Measurements from ENCODE around the gene GRK6.

The GRK6 gene

GRCh38 chr5:177425196-177425800 lies 1.2 kb upstream of the GRK6 start:
- Histone ChIP-seq H3K9me3 (ENCODE audit: control insufficient read depth in 1 of 2, low read length in 2 of 2) (no peaks in the 10 kb centered on the region), H3K36me3 (ENCODE audit: control insufficient read depth in 1 of 2, insufficient read depth in 2 of 2, low read length in 2 of 2) (peaks cover 0 to 4% of the 10 kb centered on the region in 2 donors), H3K27ac (ENCODE audit: low read depth, low read length) (peak overlapping the region; percentile 99), H3K4me1 (ENCODE audit: control insufficient read depth in 1 of 2, insufficient read depth in 2 of 2, low read length in 2 of 2) (peaks cover 35 to 37% of the 10 kb centered on the region in 2 donors), H3K27me3 (ENCODE audit: control insufficient read depth in 1 of 2, insufficient read depth in 2 of 2, low read length in 2 of 2) (no peaks in the 10 kb centered on the region), H3K9ac (ENCODE audit: low read depth in 1 of 2, low read length in 2 of 2) (peak overlapping the region; percentile 74 to 87), H3K4me3 (ENCODE audit: low read depth in 1 of 2, low read length in 2 of 2) (peak overlapping the region; percentile 57 to 70)

- H3K27ac ChIP-seq (ENCODE audit: low read depth, low read length): peak overlapping the region; percentile 99
- H3K4me3 ChIP-seq (ENCODE audit: low read depth in 1 of 2, low read length in 2 of 2): peak overlapping the region; percentile 57 to 70
- no peaks in the 10 kb centered on the region for H3K27me3 ChIP-seq (ENCODE audit: control insufficient read depth in 1 of 2, insufficient read depth in 2 of 2, low read length in 2 of 2)
- peak overlapping the region; percentile 74 to 87 for H3K9ac ChIP-seq (ENCODE audit: low read depth in 1 of 2, low read length in 2 of 2)
- no peaks in the 10 kb centered on the region for H3K9me3 ChIP-seq (ENCODE audit: control insufficient read depth in 1 of 2, low read length in 2 of 2)
- H3K36me3 ChIP-seq (ENCODE audit: control insufficient read depth in 1 of 2, insufficient read depth in 2 of 2, low read length in 2 of 2): peaks cover 2 to 11% of the 10 kb centered on the region in 2 donors
- H3K4me1 ChIP-seq (ENCODE audit: control insufficient read depth in 1 of 2, insufficient read depth in 2 of 2, low read length in 2 of 2): peaks cover 38 to 42% of the 10 kb centered on the region in 2 donors
Measured at GRCh38 chr5:177425801-177426565, 493 bp upstream of the GRK6 start.

GRCh38 chr5:177427211-177427822 lies 841 bp downstream of the GRK6 start:
- H3K27ac ChIP-seq (ENCODE audit: low read depth, low read length): peak overlapping the region; percentile 87
- H3K36me3 ChIP-seq (ENCODE audit: control insufficient read depth in 1 of 2, insufficient read depth in 2 of 2, low read length in 2 of 2): peaks cover 10 to 18% of the 10 kb centered on the region in 2 donors
- H3K4me3 ChIP-seq (ENCODE audit: low read depth in 1 of 2, low read length in 2 of 2): peak overlapping the region; percentile 81 to 83
- no peaks in the 10 kb centered on the region for H3K27me3 ChIP-seq (ENCODE audit: control insufficient read depth in 1 of 2, insufficient read depth in 2 of 2, low read length in 2 of 2)
- H3K9ac ChIP-seq (ENCODE audit: low read depth in 1 of 2, low read length in 2 of 2): peak overlapping the region; percentile 85 to 91
- peaks cover 42 to 55% of the 10 kb centered on the region in 2 donors for H3K4me1 ChIP-seq (ENCODE audit: control insufficient read depth in 1 of 2, insufficient read depth in 2 of 2, low read length in 2 of 2)
- H3K9me3 ChIP-seq (ENCODE audit: control insufficient read depth in 1 of 2, low read length in 2 of 2): no peaks in the 10 kb centered on the region

DNA sequence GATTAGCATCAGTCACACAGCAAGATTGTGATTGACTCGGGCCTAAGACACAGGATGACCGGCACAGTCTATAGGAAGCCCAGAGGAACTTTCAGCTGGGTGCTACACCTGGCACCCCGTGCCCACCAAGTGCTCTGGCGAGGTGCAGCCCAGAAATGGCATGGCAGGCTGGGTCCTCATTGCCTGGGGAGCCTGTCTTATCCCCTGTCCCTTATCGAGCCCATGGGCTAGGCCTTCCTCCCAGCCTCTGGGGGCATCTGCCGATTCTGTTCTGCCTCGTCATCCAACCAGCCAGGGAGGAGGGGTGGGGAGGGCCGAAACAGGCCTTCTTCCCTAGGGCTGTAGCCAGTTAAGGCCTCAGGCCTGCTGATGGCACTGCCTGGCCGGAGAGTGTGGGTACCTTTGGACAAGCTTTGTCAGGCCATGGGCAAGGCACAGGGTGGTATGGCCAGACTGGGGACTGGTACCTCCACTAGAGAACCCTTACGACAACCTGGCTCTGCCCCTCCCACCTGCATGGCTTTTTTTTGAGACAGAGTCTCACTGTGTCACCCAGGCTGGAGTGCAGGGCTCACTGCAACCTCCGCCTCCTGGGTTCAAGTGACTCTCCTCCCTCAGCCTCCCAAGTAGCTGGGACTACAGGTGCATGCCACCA lies 1.6 kb downstream of the GRK6 start:
- Histone ChIP-seq H3K4me1 (ENCODE audit: control insufficient read depth in 1 of 2, insufficient read depth in 2 of 2, low read length in 2 of 2) (peaks cover 42 to 62% of the 10 kb centered on the region in 2 donors), H3K27ac (ENCODE audit: low read depth, low read length) (peak overlapping the region; percentile 35), H3K9me3 (ENCODE audit: control insufficient read depth in 1 of 2, low read length in 2 of 2) (no peaks in the 10 kb centered on the region), H3K27me3 (ENCODE audit: control insufficient read depth in 1 of 2, insufficient read depth in 2 of 2, low read length in 2 of 2) (no peaks in the 10 kb centered on the region), H3K4me3 (ENCODE audit: low read depth in 1 of 2, low read length in 2 of 2) (peak overlapping the region; percentile 81 to 83), H3K36me3 (ENCODE audit: control insufficient read depth in 1 of 2, insufficient read depth in 2 of 2, low read length in 2 of 2) (peaks cover 17 to 26% of the 10 kb centered on the region in 2 donors), H3K9ac (ENCODE audit: low read depth in 1 of 2, low read length in 2 of 2) (peak overlapping the region; percentile 85 to 91)

DNA sequence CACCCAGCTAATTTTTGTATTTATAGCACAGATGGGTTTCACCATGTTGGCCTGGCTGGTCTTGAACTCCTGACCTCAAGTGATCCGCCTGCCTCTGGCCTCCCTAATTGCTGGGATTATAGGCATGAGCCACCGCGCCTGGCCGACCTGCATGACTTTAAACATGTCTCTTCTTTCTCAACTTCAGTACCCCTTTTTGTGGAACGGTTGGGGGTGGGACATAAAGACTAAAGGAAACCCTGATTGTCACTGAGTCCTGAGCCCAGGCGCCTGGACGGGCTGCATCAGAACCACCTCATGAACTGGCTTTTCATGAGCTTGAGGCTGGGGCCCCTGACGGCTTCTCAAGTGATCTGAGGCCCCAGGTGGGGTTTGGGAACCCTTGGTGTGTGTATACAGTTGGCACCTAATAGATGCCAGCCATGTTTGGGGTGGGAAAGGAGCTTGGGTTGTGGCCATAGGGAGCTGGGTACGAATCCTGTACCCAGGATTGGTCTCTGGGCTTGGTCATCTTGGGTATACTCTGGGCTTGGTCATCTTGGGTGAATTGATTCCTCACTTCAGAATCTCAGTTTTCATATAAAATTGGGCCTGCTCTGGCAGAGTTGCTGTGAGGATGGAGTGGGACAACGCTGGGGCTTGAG lies 2.2 kb downstream of the GRK6 start:
- Histone ChIP-seq H3K27me3 (ENCODE audit: control insufficient read depth in 1 of 2, insufficient read depth in 2 of 2, low read length in 2 of 2) (no peaks in the 10 kb centered on the region), H3K36me3 (ENCODE audit: control insufficient read depth in 1 of 2, insufficient read depth in 2 of 2, low read length in 2 of 2) (peaks cover 23 to 32% of the 10 kb centered on the region in 2 donors), H3K9me3 (ENCODE audit: control insufficient read depth in 1 of 2, low read length in 2 of 2) (no peaks in the 10 kb centered on the region), H3K9ac (ENCODE audit: low read depth in 1 of 2, low read length in 2 of 2) (peak overlapping the region in 1 of 2 donors; percentile 85), H3K4me3 (ENCODE audit: low read depth in 1 of 2, low read length in 2 of 2) (peak overlapping the region; percentile 81 to 83), H3K4me1 (ENCODE audit: control insufficient read depth in 1 of 2, insufficient read depth in 2 of 2, low read length in 2 of 2) (peaks cover 42 to 66% of the 10 kb centered on the region in 2 donors), H3K27ac (ENCODE audit: low read depth, low read length) (peak overlapping the region; percentile 59)

DNA sequence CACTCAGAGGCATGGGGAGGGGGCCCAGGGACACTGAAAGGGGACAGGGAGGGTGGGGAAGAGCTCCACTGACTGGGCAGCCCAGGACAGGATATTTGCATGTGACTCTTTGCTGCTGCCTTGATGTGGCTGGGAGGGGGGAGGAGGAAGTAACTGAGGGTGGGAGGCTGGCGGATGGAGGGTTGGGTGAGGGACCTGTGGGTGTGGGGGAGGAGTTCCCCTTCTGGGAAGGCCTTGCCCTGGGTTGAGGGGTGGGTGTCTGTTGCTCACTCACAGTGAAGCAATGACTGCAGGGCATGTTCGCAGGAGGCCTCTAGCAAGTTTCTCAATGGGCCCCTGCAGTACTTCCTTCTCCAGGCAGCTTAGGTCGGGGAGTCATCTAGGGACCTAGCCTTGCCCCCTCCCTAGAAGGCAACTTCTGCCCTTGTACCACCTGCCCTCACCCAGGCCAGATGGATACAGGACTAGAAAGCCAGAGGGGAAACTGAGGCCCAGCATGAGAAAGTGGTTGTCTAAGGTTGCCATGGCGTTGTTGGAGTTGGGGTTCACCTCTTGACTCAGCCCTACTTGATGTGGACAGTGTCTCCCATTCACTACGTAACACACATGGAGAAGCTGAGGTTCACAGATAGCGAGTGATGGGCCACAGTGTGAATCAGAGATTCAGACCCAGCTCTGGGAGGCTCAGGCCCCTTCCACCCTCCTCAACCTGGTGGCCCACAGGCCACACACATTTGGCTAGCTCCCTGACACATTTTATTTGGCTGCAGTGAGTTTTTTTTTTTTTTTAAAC lies 3.0 kb downstream of the GRK6 start:
- Histone ChIP-seq H3K9ac (ENCODE audit: low read depth in 1 of 2, low read length in 2 of 2) (peak overlapping the region in 1 of 2 donors; percentile 43), H3K27me3 (ENCODE audit: control insufficient read depth in 1 of 2, insufficient read depth in 2 of 2, low read length in 2 of 2) (no peaks in the 10 kb centered on the region), H3K36me3 (ENCODE audit: control insufficient read depth in 1 of 2, insufficient read depth in 2 of 2, low read length in 2 of 2) (peaks cover 31 to 39% of the 10 kb centered on the region in 2 donors), H3K4me1 (ENCODE audit: control insufficient read depth in 1 of 2, insufficient read depth in 2 of 2, low read length in 2 of 2) (peaks cover 42 to 66% of the 10 kb centered on the region in 2 donors), H3K27ac (ENCODE audit: low read depth, low read length) (peak overlapping the region; percentile 59), H3K4me3 (ENCODE audit: low read depth in 1 of 2, low read length in 2 of 2) (peak overlapping the region; percentile 7 to 28), H3K9me3 (ENCODE audit: control insufficient read depth in 1 of 2, low read length in 2 of 2) (no peaks in the 10 kb centered on the region)

GRCh38 chr5:177430140-177430951 lies 3.9 kb downstream of the GRK6 start:
- Histone ChIP-seq H3K9ac (ENCODE audit: low read depth in 1 of 2, low read length in 2 of 2) (peak overlapping the region in 1 of 2 donors; percentile 18), H3K4me3 (ENCODE audit: low read depth in 1 of 2, low read length in 2 of 2) (peak overlapping the region; percentile 13 to 28), H3K36me3 (ENCODE audit: control insufficient read depth in 1 of 2, insufficient read depth in 2 of 2, low read length in 2 of 2) (peaks cover 38 to 48% of the 10 kb centered on the region in 2 donors), H3K9me3 (ENCODE audit: control insufficient read depth in 1 of 2, low read length in 2 of 2) (no peaks in the 10 kb centered on the region), H3K4me1 (ENCODE audit: control insufficient read depth in 1 of 2, insufficient read depth in 2 of 2, low read length in 2 of 2) (peaks cover 38 to 62% of the 10 kb centered on the region in 2 donors), H3K27ac (ENCODE audit: low read depth, low read length) (no peak overlapping the region), H3K27me3 (ENCODE audit: control insufficient read depth in 1 of 2, insufficient read depth in 2 of 2, low read length in 2 of 2) (no peaks in the 10 kb centered on the region)

DNA sequence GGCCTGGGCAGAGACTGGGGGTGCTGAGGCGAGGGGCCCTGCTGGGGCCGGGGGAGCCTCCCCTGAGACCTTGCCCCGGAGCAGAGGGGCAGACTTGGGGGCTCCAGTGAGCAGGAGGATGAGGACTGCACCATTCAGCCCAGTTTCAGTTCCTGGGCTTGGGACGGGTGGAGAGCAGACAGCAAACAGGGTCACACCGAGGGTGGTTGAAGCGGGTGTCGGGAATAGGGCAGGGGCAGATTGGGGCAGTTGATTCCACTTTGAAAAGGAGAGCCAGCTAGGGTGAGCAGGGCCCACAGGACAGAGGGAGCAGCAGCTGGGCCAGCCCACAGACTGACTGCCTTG lies 4.5 kb downstream of the GRK6 start:
- H3K36me3 ChIP-seq (ENCODE audit: control insufficient read depth in 1 of 2, insufficient read depth in 2 of 2, low read length in 2 of 2): peaks cover 43 to 54% of the 10 kb centered on the region in 2 donors
- H3K9me3 ChIP-seq (ENCODE audit: control insufficient read depth in 1 of 2, low read length in 2 of 2): no peaks in the 10 kb centered on the region
- peak overlapping the region; percentile 37 for H3K27ac ChIP-seq (ENCODE audit: low read depth, low read length)
- H3K27me3 ChIP-seq (ENCODE audit: control insufficient read depth in 1 of 2, insufficient read depth in 2 of 2, low read length in 2 of 2): no peaks in the 10 kb centered on the region
- H3K9ac ChIP-seq (ENCODE audit: low read depth in 1 of 2, low read length in 2 of 2): peak overlapping the region in 1 of 2 donors; percentile 7
- H3K4me3 ChIP-seq (ENCODE audit: low read depth in 1 of 2, low read length in 2 of 2): peak overlapping the region; percentile 4 to 13
- peaks cover 35 to 58% of the 10 kb centered on the region in 2 donors for H3K4me1 ChIP-seq (ENCODE audit: control insufficient read depth in 1 of 2, insufficient read depth in 2 of 2, low read length in 2 of 2)

Data from duodenal mucosa (tissue), 2 donors.